Subcutaneous adipose tissue (tissue), 4 donors: ENCODE measurements around the gene SLC12A5. TPM values are rescaled to one million over a fixed set of nuclear protein-coding genes. Genes with fewer than 3 reads are reported as not detected.

Source experiments
- total RNA-seq, 4 donors: library from RNA; depleted of rRNA; stranded (reverse); fragments of >200 nt; gene quantifications; one replicate each; pipeline ENCODE4 v1.1.0, GENCODE V29; 2016
- TF ChIP-seq, protein P1 (sequence below): fragments of 450-650 bp; IDR thresholded peaks from one replicate; pipeline ENCODE4 v1.5.1; 2016; ENCODE audit warnings: low read depth, mild to moderate bottlenecking, control low read depth, antibody characterized with exemption, moderate library complexity

SLC12A5 gene
- total RNA-seq, 4 donors from 2014 or later = not detected

- TF ChIP-seq, protein P1, sequence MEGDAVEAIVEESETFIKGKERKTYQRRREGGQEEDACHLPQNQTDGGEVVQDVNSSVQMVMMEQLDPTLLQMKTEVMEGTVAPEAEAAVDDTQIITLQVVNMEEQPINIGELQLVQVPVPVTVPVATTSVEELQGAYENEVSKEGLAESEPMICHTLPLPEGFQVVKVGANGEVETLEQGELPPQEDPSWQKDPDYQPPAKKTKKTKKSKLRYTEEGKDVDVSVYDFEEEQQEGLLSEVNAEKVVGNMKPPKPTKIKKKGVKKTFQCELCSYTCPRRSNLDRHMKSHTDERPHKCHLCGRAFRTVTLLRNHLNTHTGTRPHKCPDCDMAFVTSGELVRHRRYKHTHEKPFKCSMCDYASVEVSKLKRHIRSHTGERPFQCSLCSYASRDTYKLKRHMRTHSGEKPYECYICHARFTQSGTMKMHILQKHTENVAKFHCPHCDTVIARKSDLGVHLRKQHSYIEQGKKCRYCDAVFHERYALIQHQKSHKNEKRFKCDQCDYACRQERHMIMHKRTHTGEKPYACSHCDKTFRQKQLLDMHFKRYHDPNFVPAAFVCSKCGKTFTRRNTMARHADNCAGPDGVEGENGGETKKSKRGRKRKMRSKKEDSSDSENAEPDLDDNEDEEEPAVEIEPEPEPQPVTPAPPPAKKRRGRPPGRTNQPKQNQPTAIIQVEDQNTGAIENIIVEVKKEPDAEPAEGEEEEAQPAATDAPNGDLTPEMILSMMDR = no peak
Measured at GRCh38 chr20:46099491-46100287, 70.7 kb downstream of the SLC12A5 start.

DNA sequence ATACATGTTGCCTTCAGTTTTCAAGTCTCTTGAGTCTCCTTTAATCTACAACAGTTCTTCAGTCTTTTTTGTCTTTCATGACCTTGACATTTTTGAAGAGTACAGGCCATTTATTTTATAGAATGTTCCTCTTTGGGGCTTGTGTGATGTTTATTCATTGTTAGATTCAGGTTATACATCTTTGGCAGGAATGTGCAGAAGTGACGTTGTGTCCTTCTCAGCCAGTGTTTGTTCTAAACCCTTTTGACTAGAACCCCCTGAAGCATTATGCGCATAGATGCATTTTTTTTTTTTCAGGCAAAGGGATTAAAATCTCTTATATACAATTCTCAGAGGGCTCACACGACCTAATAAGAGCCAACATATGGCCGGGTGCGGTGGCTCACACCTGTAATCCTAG is 72.0 kb downstream of the SLC12A5 start:
- TF ChIP-seq, protein P1 = no peak

DNA sequence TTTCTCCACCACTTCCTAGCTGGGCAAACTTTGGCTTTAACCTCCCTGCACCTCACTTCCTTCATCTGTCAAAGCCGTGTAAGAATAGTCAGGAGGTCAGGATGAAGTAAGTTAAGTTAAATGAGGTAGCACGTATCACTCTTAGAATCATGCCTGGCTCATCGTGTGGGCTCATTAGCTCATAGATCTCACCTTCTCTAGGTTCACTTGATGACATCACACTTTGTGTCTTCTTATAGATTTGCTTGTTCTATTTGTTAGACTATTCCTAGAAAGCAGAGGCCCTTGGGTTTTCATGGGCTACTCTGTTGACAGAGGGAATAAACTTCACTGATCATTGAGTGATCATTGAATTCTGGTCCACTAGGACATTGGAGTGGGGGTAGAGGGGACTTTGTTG is 72.9 kb downstream of the SLC12A5 start:
- TF ChIP-seq, protein P1 = no peak

DNA sequence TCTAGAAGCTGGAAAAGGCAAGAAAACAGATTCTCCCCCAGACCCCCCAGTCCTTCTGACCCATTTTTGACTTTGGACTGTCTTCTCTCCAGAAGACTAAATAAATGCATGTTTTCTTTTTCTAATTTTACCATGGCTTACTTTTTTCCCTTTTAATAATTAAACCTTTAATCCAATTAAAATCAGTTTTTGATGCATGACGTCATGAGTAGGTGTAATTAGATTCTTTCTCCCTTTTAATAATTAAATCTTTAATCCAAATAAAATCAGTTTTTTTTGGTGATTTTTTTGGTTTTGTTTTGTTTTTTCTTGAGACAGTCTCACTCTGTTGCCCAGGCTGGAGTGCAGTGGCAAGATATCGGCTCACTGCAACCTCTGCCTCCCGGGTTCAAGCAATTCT is 73.9 kb downstream of the SLC12A5 start:
- TF ChIP-seq, protein P1 = no peak

DNA sequence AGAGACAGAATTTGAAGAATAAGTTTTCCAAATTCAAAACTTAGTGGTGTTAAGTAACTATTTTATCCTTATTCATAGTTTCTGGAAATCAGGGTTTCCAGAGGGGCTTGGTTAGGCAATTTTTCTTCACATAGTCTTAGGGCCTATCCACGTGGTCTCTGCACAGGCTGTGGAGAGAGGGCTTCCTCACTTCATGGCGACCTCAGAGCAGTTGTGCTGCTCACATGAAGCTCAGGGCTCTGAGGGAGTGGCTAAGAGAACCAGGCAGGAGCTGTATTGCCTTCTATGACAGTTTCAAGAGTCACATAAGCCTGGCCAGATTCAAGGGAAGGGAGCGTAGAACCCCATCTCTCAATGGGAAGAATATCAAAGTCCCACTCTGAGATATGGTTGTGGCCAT is 75.2 kb downstream of the SLC12A5 start:
- TF ChIP-seq, protein P1 = no peak

- TF ChIP-seq, protein P1 = no peak
Measured at GRCh38 chr20:46107061-46107460, 78.0 kb downstream of the SLC12A5 start.

- TF ChIP-seq, protein P1 = no peak
Measured at GRCh38 chr20:46108435-46108841, 79.4 kb downstream of the SLC12A5 start.
